OCI-LY1 (cell line): Measurements from ENCODE around the gene LRMDA.

Source experiments
- H2AFZ ChIP-seq: fragments of 200-600 bp; sonication (generic), shearing (Covaris generic); 2 replicates; pipeline ENCODE4 v1.6.0; 2014; ENCODE audit warnings: antibody characterized with exemption, mild to moderate bottlenecking, low read length
- H3F3A ChIP-seq: fragments of 200-600 bp; sonication (generic), shearing (Covaris generic); 2 replicates; pipeline ENCODE4 v1.6.0; 2014; ENCODE audit warnings: mild to moderate bottlenecking, antibody characterized with exemption, low read length, moderate library complexity; ENCODE audit not compliant: insufficient read depth
- H3K27ac ChIP-seq: fragments of 200-600 bp; sonication (generic); 2 replicates; pipeline ENCODE4 v1.5.1; 2014; ENCODE audit warnings: low read length, mixed run types, mild to moderate bottlenecking, low read depth; ENCODE audit not compliant: poor library complexity, severe bottlenecking
- H3K27me3 ChIP-seq: fragments of 200-600 bp; sonication (generic); 2 replicates; pipeline ENCODE4 v1.6.0; 2014; ENCODE audit warnings: antibody characterized with exemption, mild to moderate bottlenecking, low read length, moderate library complexity; ENCODE audit not compliant: insufficient read depth
- H3K36me3 ChIP-seq: fragments of 200-600 bp; sonication (generic); 2 replicates; pipeline ENCODE4 v1.6.1; 2014; ENCODE audit warnings: mild to moderate bottlenecking, antibody characterized with exemption, low read length, moderate library complexity, mixed read lengths; ENCODE audit not compliant: insufficient read depth
- H3K4me1 ChIP-seq: fragments of 200-600 bp; sonication (generic); 2 replicates; pipeline ENCODE4 v1.5.1; 2014; ENCODE audit warnings: mild to moderate bottlenecking, low read length, moderate library complexity; ENCODE audit not compliant: insufficient read depth, severe bottlenecking
- H3K4me2 ChIP-seq: fragments of 200-600 bp; sonication (generic), shearing (Covaris generic); 2 replicates; pipeline ENCODE4 v1.6.1; 2014; ENCODE audit warnings: low read length
- H3K4me3 ChIP-seq: fragments of 200-600 bp; sonication (generic); 2 replicates; pipeline ENCODE4 v1.5.1; 2014; ENCODE audit warnings: low read length, low read depth, mild to moderate bottlenecking, mixed read lengths; ENCODE audit not compliant: poor library complexity, severe bottlenecking
- H3K79me2 ChIP-seq: fragments of 200-600 bp; shearing (Covaris generic); 2 replicates; pipeline ENCODE4 v1.6.1; 2016; ENCODE audit warnings: mixed run types, low read length, mixed read lengths; ENCODE audit not compliant: insufficient read depth
- H3K9ac ChIP-seq: fragments of 200-600 bp; sonication (generic), shearing (Covaris generic); 2 replicates; pipeline ENCODE4 v1.6.1; 2014; ENCODE audit warnings: mild to moderate bottlenecking, low read length, mixed read lengths
- H3K9me2 ChIP-seq: fragments of 200-600 bp; sonication (generic), shearing (Covaris generic); 2 replicates; pipeline ENCODE4 v1.6.1; 2014; ENCODE audit warnings: low read depth, mild to moderate bottlenecking, low read length, mixed read lengths
- H3K9me3 ChIP-seq: fragments of 200-600 bp; shearing (Covaris generic); 2 replicates; pipeline ENCODE4 v1.6.1; 2014; ENCODE audit warnings: low read length, mixed read lengths
- H4K20me1 ChIP-seq: fragments of 200-600 bp; sonication (generic), shearing (Covaris generic); 2 replicates; pipeline ENCODE4 v1.6.0; 2016; ENCODE audit warnings: mild to moderate bottlenecking, low read length; ENCODE audit not compliant: insufficient read depth
- EZH2 ChIP-seq: fragments of 200-600 bp; sonication (generic), shearing (Covaris generic); IDR thresholded peaks from 2 replicates; pipeline ENCODE4 v1.8.0; 2017; ENCODE audit warnings: borderline replicate concordance, mixed run types, mild to moderate bottlenecking, antibody characterized with exemption, low read length, moderate library complexity, mixed read lengths
- TF ChIP-seq, protein P1 (sequence below): fragments of 200-600 bp; sonication (generic), shearing (Covaris generic); IDR thresholded peaks from 2 replicates; pipeline ENCODE4 v1.5.1; 2017; ENCODE audit warnings: mild to moderate bottlenecking, antibody characterized with exemption, low read length, moderate library complexity, mixed read lengths

LRMDA gene

DNA sequence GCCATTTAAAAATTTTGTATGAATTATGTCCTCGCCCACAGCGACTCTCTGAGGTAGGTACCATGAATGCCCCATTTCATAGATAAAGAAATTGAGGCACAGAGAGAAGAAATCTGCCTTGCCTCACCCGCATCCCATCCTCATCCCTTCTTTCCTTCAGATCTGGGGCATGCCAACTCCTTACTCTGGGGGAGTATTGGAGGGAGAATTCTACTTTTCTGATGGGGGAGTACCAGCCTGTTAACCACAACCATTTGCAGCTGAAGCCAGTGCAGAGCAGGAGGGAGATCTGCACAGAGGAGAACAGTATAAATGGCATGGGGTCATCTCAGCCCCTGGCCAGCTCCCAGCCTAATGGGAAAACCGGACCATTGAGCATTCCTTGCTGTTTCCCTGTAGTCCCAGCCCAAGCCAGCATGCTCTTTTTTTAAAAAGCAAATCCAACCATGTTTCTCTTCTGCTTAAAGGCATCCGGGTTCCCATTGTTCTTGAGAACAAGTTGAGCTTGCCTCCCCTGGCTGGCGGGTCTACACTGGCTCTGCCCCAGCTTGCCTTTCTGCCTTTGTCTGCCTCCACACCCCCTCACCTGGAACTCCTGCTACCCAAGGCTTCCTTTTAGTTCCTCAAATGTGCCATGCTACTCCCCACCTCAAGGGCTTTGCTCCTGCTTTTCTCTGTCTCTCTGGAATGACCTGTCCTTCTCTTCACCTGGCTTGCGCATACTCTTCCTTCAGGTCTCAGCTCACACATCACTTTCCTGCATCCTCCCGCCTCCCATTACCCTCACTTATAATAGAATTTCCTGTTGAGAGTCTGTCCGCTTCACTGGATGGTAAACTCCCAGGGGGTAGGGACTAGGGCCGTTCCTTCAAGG is 21.1 kb upstream of the LRMDA start:
- no peaks in the 10 kb centered on the region for H4K20me1 ChIP-seq
- no peaks in the 10 kb centered on the region for H3K9me2 ChIP-seq
- no peaks in the 10 kb centered on the region for H3K27me3 ChIP-seq
- no peak overlapping the region for H3K4me2 ChIP-seq
- H2AFZ ChIP-seq = no peak overlapping the region
- H3K27ac ChIP-seq = no peak overlapping the region
- H3K9ac ChIP-seq = no peak overlapping the region
- no peaks in the 10 kb centered on the region for H3K9me3 ChIP-seq
- no peaks in the 10 kb centered on the region for H3K79me2 ChIP-seq
- no peaks in the 10 kb centered on the region for H3K36me3 ChIP-seq
- no peak overlapping the region for H3K4me3 ChIP-seq
- no peaks in the 10 kb centered on the region for H3K4me1 ChIP-seq
- H3F3A ChIP-seq = no peaks in the 10 kb centered on the region
- TF ChIP-seq EZH2 = no peak
- TF ChIP-seq, protein P1, sequence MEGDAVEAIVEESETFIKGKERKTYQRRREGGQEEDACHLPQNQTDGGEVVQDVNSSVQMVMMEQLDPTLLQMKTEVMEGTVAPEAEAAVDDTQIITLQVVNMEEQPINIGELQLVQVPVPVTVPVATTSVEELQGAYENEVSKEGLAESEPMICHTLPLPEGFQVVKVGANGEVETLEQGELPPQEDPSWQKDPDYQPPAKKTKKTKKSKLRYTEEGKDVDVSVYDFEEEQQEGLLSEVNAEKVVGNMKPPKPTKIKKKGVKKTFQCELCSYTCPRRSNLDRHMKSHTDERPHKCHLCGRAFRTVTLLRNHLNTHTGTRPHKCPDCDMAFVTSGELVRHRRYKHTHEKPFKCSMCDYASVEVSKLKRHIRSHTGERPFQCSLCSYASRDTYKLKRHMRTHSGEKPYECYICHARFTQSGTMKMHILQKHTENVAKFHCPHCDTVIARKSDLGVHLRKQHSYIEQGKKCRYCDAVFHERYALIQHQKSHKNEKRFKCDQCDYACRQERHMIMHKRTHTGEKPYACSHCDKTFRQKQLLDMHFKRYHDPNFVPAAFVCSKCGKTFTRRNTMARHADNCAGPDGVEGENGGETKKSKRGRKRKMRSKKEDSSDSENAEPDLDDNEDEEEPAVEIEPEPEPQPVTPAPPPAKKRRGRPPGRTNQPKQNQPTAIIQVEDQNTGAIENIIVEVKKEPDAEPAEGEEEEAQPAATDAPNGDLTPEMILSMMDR = no peak

DNA sequence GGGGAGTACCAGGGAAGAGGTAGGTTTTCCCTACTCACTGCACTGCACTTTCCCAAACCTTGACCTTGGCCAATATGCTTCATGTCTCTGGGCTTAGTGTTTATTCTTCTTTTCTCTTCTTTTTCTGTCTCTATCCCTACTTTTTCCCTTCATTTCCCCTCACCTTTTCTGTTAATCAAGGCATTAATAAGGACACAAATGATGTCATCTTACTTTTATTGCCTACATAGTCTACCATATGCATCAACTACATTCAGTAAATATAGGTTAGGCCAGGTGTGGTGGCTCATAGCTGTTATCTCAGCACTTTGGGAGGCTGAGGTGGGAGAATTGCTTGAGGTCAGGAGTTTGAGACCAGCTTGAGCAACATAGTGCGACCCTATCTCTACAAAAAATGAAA is 16.9 kb upstream of the LRMDA start:
- H3K27me3 ChIP-seq = no peaks in the 10 kb centered on the region
- no peaks in the 10 kb centered on the region for H3K36me3 ChIP-seq
- no peak overlapping the region for H3K4me2 ChIP-seq
- no peaks in the 10 kb centered on the region for H3F3A ChIP-seq
- no peaks in the 10 kb centered on the region for H4K20me1 ChIP-seq
- H3K79me2 ChIP-seq = no peaks in the 10 kb centered on the region
- H3K4me3 ChIP-seq = no peak overlapping the region
- TF ChIP-seq, protein P1 = no peak
- no peaks in the 10 kb centered on the region for H3K9me2 ChIP-seq
- H3K27ac ChIP-seq = no peak overlapping the region
- H2AFZ ChIP-seq = no peak overlapping the region
- no peaks in the 10 kb centered on the region for H3K4me1 ChIP-seq
- no peak overlapping the region for H3K9ac ChIP-seq
- no peaks in the 10 kb centered on the region for H3K9me3 ChIP-seq

DNA sequence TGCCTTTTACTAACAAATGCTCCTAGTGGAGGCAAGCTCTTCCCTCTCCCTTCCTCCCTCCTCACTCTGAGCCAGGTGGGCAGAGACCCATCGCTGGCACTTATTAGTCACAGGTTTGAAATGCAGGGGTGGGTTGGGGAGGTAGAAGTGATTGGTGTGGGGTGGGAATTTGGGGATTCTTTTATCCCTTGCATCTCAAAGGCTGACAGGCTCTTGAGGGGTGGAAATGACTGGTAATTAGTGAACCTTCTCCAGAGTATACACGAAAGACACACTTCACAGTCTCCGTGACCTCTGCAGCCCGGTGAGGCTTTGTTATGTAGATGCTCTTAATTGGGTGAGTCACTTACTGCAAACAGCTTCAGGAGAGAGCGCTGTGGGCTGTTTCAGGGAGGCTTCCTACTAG is 13.9 kb upstream of the LRMDA start:
- Histone ChIP-seq H3K4me3 (no peak overlapping the region), H3K9me2 (no peaks in the 10 kb centered on the region), H3K9ac (no peak overlapping the region), H3K79me2 (no peaks in the 10 kb centered on the region), H3K27ac (no peak overlapping the region), H3K36me3 (no peaks in the 10 kb centered on the region), H3K4me2 (no peak overlapping the region), H3F3A (no peaks in the 10 kb centered on the region), H3K9me3 (no peaks in the 10 kb centered on the region), H4K20me1 (no peaks in the 10 kb centered on the region), H2AFZ (no peak overlapping the region), H3K27me3 (0 out of 2 replicates have a peak, but pooled peaks cover 3% of the 10 kb centered on the region), H3K4me1 (no peaks in the 10 kb centered on the region)
- TF ChIP-seq, protein P1 = no peak
- no peak for TF ChIP-seq EZH2
